K562 (cell line): ENCODE results near the gene FAM131C. TPM values are rescaled to one million over a fixed set of nuclear protein-coding genes. Genes with fewer than 3 reads are reported as not detected.

ENCODE experiments used
- ATAC-seq: fragments of 200-7000 bp; cut with Tn5 transposase; 3 replicates; pipeline ENCODE4 v1.9.1; 2020; ENCODE audit warnings: moderate library complexity
- BruUV-seq: library from RNA; stranded (reverse); fragments of 400-500 nt; replicated peaks from 2 replicates; lab custom pipeline; 2021; lab: Mats Ljungman, UMichigan
- CTCF ChIA-PET: fragments of 300-600 bp; formaldehyde crosslinking; extraction: SDS; loops from one replicate; lab custom pipeline; 2021; ENCODE audit warnings: low intra/inter-chr PET ratio; lab: Yijun Ruan, JAX
- POLR2A ChIA-PET: fragments of 300-600, 350-650 bp; sonication (Branson Sonifier 250); formaldehyde crosslinking; extraction: SDS; loops from one replicate; lab custom pipeline; 2021; ENCODE audit warnings: antibody characterized with exemption, inconsistent platforms; lab: Yijun Ruan, JAX
- DNase-seq, 4 experiments: peaks; one replicate each; pipeline versions ENCODE4 v3.0.0 to v3.0.0-alpha.2; 2011 to 2018; ENCODE audit warnings: low spot score in 3 of 4, mixed read lengths in 3 of 4; ENCODE audit errors: extremely low read depth in 1 of 4
- FAIRE-seq: peaks from 2 replicates; lab custom pipeline; 2011; peaks lifted over from hg19 to GRCh38; lab: Jason Lieb, UNC
- H2AFZ ChIP-seq: 2 replicates; pipeline ENCODE4 v1.6.0; 2011; ENCODE audit warnings: low read depth, low read length, control low read depth, inconsistent platforms
- H3K27ac ChIP-seq: fragments of 200-600 bp; 3 replicates; pipeline ENCODE4 v1.8.0; 2011; ENCODE audit warnings: low read depth, mild to moderate bottlenecking, control low read depth, inconsistent platforms, low read length, moderate library complexity, mixed read lengths; ENCODE audit errors: extremely low read depth
- H3K27me3 ChIP-seq, 2 experiments: fragments of 300-600 bp in 1 of 2; 2 replicates in 1 of 2; 3 replicates in 1 of 2; pipeline versions ENCODE4 v1.6.0 to v1.8.0; 2011; ENCODE audit warnings: inconsistent platforms in 2 of 2, low read length in 2 of 2, mild to moderate bottlenecking in 1 of 2, mixed read lengths in 1 of 2, moderate library complexity in 1 of 2; ENCODE audit not compliant: control insufficient read depth in 2 of 2, insufficient read depth in 2 of 2
- H3K36me3 ChIP-seq: fragments of 300-600 bp; 3 replicates; pipeline ENCODE4 v1.8.0; 2011; ENCODE audit warnings: mild to moderate bottlenecking, low read length, inconsistent platforms; ENCODE audit not compliant: control insufficient read depth, insufficient read depth
- H3K4me1 ChIP-seq, 2 experiments: fragments of 200-600 bp in 1 of 2; replicated peaks in 1 of 2; 2 replicates in 1 of 2; 3 replicates in 1 of 2; pipeline versions ENCODE4 v1.5.1 to v1.8.0; 2011; ENCODE audit warnings: inconsistent platforms in 2 of 2, low read length in 2 of 2, mild to moderate bottlenecking in 1 of 2, mixed read lengths in 1 of 2, moderate library complexity in 1 of 2; ENCODE audit not compliant: control insufficient read depth in 2 of 2, insufficient read depth in 2 of 2
- H3K4me2 ChIP-seq: 2 replicates; pipeline ENCODE4 v1.6.1; 2011; ENCODE audit warnings: low read length, control low read depth, inconsistent platforms, mixed read lengths; ENCODE audit not compliant: insufficient read depth
- H3K4me3 ChIP-seq: fragments of 200-600 bp; sonication (generic), shearing (Covaris generic); 2 replicates; pipeline ENCODE4 v1.5.1; 2016; ENCODE audit warnings: control low read depth, inconsistent platforms
- H3K79me2 ChIP-seq: fragments of 200-600 bp; 3 replicates; pipeline ENCODE4 v1.8.0; 2011; ENCODE audit warnings: low read length, inconsistent platforms; ENCODE audit not compliant: control insufficient read depth, insufficient read depth
- H3K9ac ChIP-seq, 2 experiments: 2 replicates each; pipeline versions ENCODE4 v1.6.0 to v1.6.1; 2011; ENCODE audit warnings: low read depth in 2 of 2, low read length in 2 of 2, control low read depth in 1 of 2, inconsistent platforms in 1 of 2, mild to moderate bottlenecking in 1 of 2, mixed read lengths in 1 of 2; ENCODE audit not compliant: insufficient read depth in 1 of 2
- H3K9me1 ChIP-seq: one replicate; pipeline ENCODE4 v1.6.0; 2011; ENCODE audit warnings: inconsistent platforms, mild to moderate bottlenecking, low read length, moderate library complexity; ENCODE audit not compliant: control insufficient read depth, insufficient read depth
- H3K9me3 ChIP-seq: replicated peaks from 2 replicates; pipeline ENCODE4 v1.5.1; 2011; ENCODE audit warnings: low read depth, low read length, inconsistent platforms; ENCODE audit not compliant: control insufficient read depth, insufficient read depth
- H4K20me1 ChIP-seq: replicated peaks from 2 replicates; pipeline ENCODE4 v1.6.1; 2011; ENCODE audit warnings: low read length, inconsistent platforms, mixed read lengths; ENCODE audit not compliant: control insufficient read depth, insufficient read depth
- CHD4 ChIP-seq: fragments of 200-600 bp; sonication (generic); IDR thresholded peaks from 3 replicates; pipeline ENCODE4 v1.6.1; 2012; ENCODE audit warnings: low read depth, mild to moderate bottlenecking, mixed read lengths, low read length, inconsistent platforms; ENCODE audit not compliant: insufficient read depth, insufficient replicate concordance, poor library complexity, severe bottlenecking
- ERF ChIP-seq: fragments of 450-650 bp; formaldehyde crosslinking; IDR thresholded peaks from 2 replicates; pipeline ENCODE4 v1.4.0; 2020; ENCODE audit warnings: mild to moderate bottlenecking, mixed read lengths
- ETS1 ChIP-seq: conservative IDR thresholded peaks from 2 replicates; pipeline ENCODE4 v1.6.1; 2011; ENCODE audit warnings: low read depth, mild to moderate bottlenecking, low read length; ENCODE audit not compliant: control insufficient read depth
- GTF2F1 ChIP-seq: IDR thresholded peaks from 2 replicates; pipeline ENCODE4 v1.6.1; 2011; ENCODE audit warnings: low read depth, low read length, improper control_type of control experiment
- MBD1 ChIP-seq: fragments of 250-450 bp; sonication (Bioruptor Pico); IDR thresholded peaks from 2 replicates; pipeline ENCODE4 v1.8.0; 2022; ENCODE audit warnings: inconsistent platforms
- NFATC3 ChIP-seq: fragments of 450-650 bp; IDR thresholded peaks from 2 replicates; pipeline ENCODE4 v1.6.1; 2017; ENCODE audit warnings: mild to moderate bottlenecking
- NONO ChIP-seq, 2 experiments: fragments of 200-400 bp in 1 of 2; fragments of 450-650 bp in 1 of 2; formaldehyde crosslinking in 1 of 2; IDR thresholded peaks; 2 replicates each; pipeline ENCODE4 v1.6.1; 2017; ENCODE audit warnings: low read depth in 2 of 2, mild to moderate bottlenecking in 2 of 2, moderate library complexity in 2 of 2, low read length in 1 of 2
- NR2C1 ChIP-seq, 2 experiments: fragments of 450-650 bp; IDR thresholded peaks; 2 replicates each; pipeline ENCODE4 v1.6.1; 2017; ENCODE audit warnings: mild to moderate bottlenecking in 2 of 2, antibody characterized with exemption in 1 of 2, inconsistent platforms in 1 of 2, missing compliant biosample characterization in 1 of 2, missing genetic modification characterization in 1 of 2
- PHF20 ChIP-seq: fragments of 450-650 bp; IDR thresholded peaks from 2 replicates; pipeline ENCODE4 v1.6.1; 2018; ENCODE audit not compliant: partially characterized antibody
- POLR2G ChIP-seq: fragments of 200-400 bp; formaldehyde crosslinking; IDR thresholded peaks from 2 replicates; pipeline ENCODE4 v1.6.1; 2017; ENCODE audit warnings: low read depth, mild to moderate bottlenecking, antibody characterized with exemption, low read length, moderate library complexity
- POU5F1 ChIP-seq: fragments of 150-350 bp; IDR thresholded peaks from 2 replicates; pipeline ENCODE4 v1.6.1; 2014; ENCODE audit warnings: borderline replicate concordance, low read length, low read depth, mild to moderate bottlenecking; ENCODE audit not compliant: partially characterized antibody
- PPARD ChIP-seq: fragments of 250-450 bp; sonication (Bioruptor Pico); IDR thresholded peaks from 2 replicates; pipeline ENCODE4 v1.8.0; 2022; ENCODE audit warnings: inconsistent platforms, mild to moderate bottlenecking, moderate library complexity
- RNF2 ChIP-seq: sonication (generic); IDR thresholded peaks from 2 replicates; pipeline ENCODE4 v1.6.1; 2016
- THRB ChIP-seq: fragments of 450-650 bp; formaldehyde crosslinking; conservative IDR thresholded peaks from 2 replicates; pipeline ENCODE4 v1.4.0; 2022; ENCODE audit warnings: mild to moderate bottlenecking, missing genetic modification characterization
- ZNF165 ChIP-seq: fragments of 250-450 bp; sonication (Bioruptor Pico); IDR thresholded peaks from 2 replicates; pipeline ENCODE4 v1.4.0; 2020; ENCODE audit warnings: borderline replicate concordance
- ZNF583 ChIP-seq: fragments of 250-450 bp; sonication (Bioruptor Pico); IDR thresholded peaks from 2 replicates; pipeline ENCODE4 v1.4.0; 2020
- ZNF668 ChIP-seq: fragments of 250-450 bp; sonication (Bioruptor Pico); IDR thresholded peaks from 2 replicates; pipeline ENCODE4 v1.8.0; 2022; ENCODE audit warnings: mild to moderate bottlenecking, inconsistent platforms
- WGBS: fragments of 100-300 bp; shearing (Covaris generic); methylation state at CpG from one replicate; pipeline ENCODE4 v1.1.6; 2016; ENCODE audit warnings: low coverage, mixed read lengths; ENCODE audit not compliant: insufficient coverage; ENCODE audit errors: missing lambda C conversion rate; 5-methylcytosine and 5-hydroxymethylcytosine counted together
- in situ Hi-C: fragments of 300-500 bp; cut with MboI; formaldehyde crosslinking; loops from 4 replicates; pipeline ENCODE4 v1.15.0; 2018; ENCODE audit warnings: inconsistent platforms, mixed read lengths
- intact Hi-C: fragments of 100-400 bp; cut with micrococcal nuclease; formaldehyde crosslinking; loops from 2 replicates; pipeline ENCODE4 v1.14.2; 2022
- polyA plus RNA-seq, 8 experiments: library from polyadenylated mRNA; depleted of rRNA in 4 of 8; stranded (reverse) in 5 of 8; unstranded in 3 of 8; fragments of >200 nt; fragmentation: Nextera tagmentation in 2 of 8; fragmentation: Illumina TruSeq in 1 of 8; extraction: Ambion mirVana in 2 of 8; extraction: Trizol in 1 of 8; gene quantifications; 2 replicates each; pipeline versions ENCODE4 v1.2.1 to v1.2.3, GENCODE V29; 2011 to 2014; ENCODE audit warnings: inconsistent platforms in 1 of 8, missing spikeins in 1 of 8
- total RNA-seq, 7 experiments: library from RNA; depleted of rRNA in 6 of 7; stranded (reverse); fragments of >200 nt in 6 of 7; fragmentation: Illumina TruSeq in 2 of 7; extraction: Trizol in 2 of 7; gene quantifications; 2 replicates each; pipeline versions ENCODE4 v1.2.1 to v1.2.3, GENCODE V29; 2011 to 2021; ENCODE audit warnings: low replicate concordance in 1 of 7

The FAM131C gene
- total and polyA plus RNA-seq, 9 of the 15 experiments (the other 6 are each of a cell fraction or from before 2014, with no cell fraction given): 0.10 to 0.29 (median 0.16) TPM; not detected in 6

GRCh38 chr1:16032388-16033102 is 40.9 kb downstream of the FAM131C start:
- Histone ChIP-seq H4K20me1 (no peaks in the 10 kb centered on the region), H3K27me3 (no peaks in the 10 kb centered on the region), H2AFZ (no peak overlapping the region; the same call in 1 of the 2 replicates), H3K27ac (no peak overlapping the region), H3K4me2 (peak overlapping the region; percentile 14; the same call in 1 of the 2 replicates), H3K9me1 (no peaks in the 10 kb centered on the region), H3K36me3 (no peaks in the 10 kb centered on the region), H3K9ac (no peak overlapping the region), H3K4me3 (no peak overlapping the region), H3K9me3 (no peaks in the 10 kb centered on the region), H3K79me2 (no peaks in the 10 kb centered on the region), H3K4me1 (peaks cover 4 to 42% of the 10 kb centered on the region in 2 experiments; a peak in 4 of 5 replicates)
- no TSS peak for BruUV-seq
- WGBS: 21% methylated on average over 18 of the region's 18 CpGs
- in situ Hi-C loops: no loop called here
- peak; percentile 97 to 98 (median 98) for DNase-seq
- POLR2A ChIA-PET: interaction anchor here (0.5 kb wide), 1 partner anchor 9 kb away, joined by 4 read pairs; no protein-coding TSS in a partner anchor
- ATAC-seq: peak; percentile 99
- CTCF ChIA-PET: interaction anchor here (1.0 to 2.6 kb wide), 3 partner anchors 19 to 240 kb away, joined by 3 to 50 read pairs (median 6); no protein-coding TSS in a partner anchor
- intact Hi-C loops: loop anchor here (1.0 kb wide), 3 partner anchors 19 to 25 kb away; no protein-coding TSS in a partner anchor
- peak; percentile 98 for FAIRE-seq
- TF ChIP-seq ZNF583 (no peak), GTF2F1 (no peak), RNF2 (no peak), MBD1 (CRISPR knock-in tag) (no peak), ZNF165 (CRISPR knock-in tag) (no peak), PHF20 (no peak), CHD4 (no peak), NR2C1 (IDR thresholded peaks at IDR 0.05) (no peak), NR2C1 (tag; IDR thresholded peaks at IDR 0.05) (no peak), NFATC3 (no peak), THRB (CRISPR knock-in tag) (no peak), POLR2G (no peak), ETS1 (no peak), PPARD (no peak), POU5F1 (no peak), ERF (CRISPR knock-in tag) (no peak), ZNF668 (CRISPR knock-in tag) (no peak), NONO (IDR thresholded peaks at IDR 0.05; ENCODE audit: low read depth in 2 of 2, low read length in 1 of 2) (peak in 1 of 2 experiments; percentile 67; a peak in 1 of 4 replicates)
